HepG2 (cell line): ENCODE results near the gene SCN9A. TPM values are rescaled to one million over a fixed set of nuclear protein-coding genes. Genes with fewer than 3 reads are reported as not detected.

Experiments used
- HNF4A ChIP-seq: sonication (generic); formaldehyde crosslinking; IDR thresholded peaks from 2 replicates; pipeline ENCODE4 v1.4.0; 2020; ENCODE audit warnings: missing genetic modification reagents
- KAT8 ChIP-seq: IDR thresholded peaks from 2 replicates; pipeline ENCODE4 v1.6.1; 2016; ENCODE audit warnings: missing genetic modification reagents, missing compliant biosample characterization
- KDM1A ChIP-seq: IDR thresholded peaks from 2 replicates; pipeline ENCODE4 v1.6.1; 2016; ENCODE audit warnings: missing compliant biosample characterization
- MTF2 ChIP-seq: sonication (generic); formaldehyde crosslinking; IDR thresholded peaks from 2 replicates; pipeline ENCODE4 v1.5.0; 2020; ENCODE audit warnings: missing genetic modification reagents, borderline replicate concordance
- NCOR1 ChIP-seq: fragments of 200-600 bp; sonication (generic); IDR thresholded peaks from 2 replicates; pipeline ENCODE4 v1.7.0; 2017; ENCODE audit warnings: antibody characterized with exemption, low read length, borderline replicate concordance
- NR1H2 ChIP-seq: sonication (generic); formaldehyde crosslinking; IDR thresholded peaks from 2 replicates; pipeline ENCODE4 v1.8.1; 2022; ENCODE audit warnings: low read depth, missing genetic modification reagents, borderline replicate concordance
- SALL1 ChIP-seq: sonication (generic); formaldehyde crosslinking; IDR thresholded peaks from 2 replicates; pipeline ENCODE4 v1.8.0; 2022; ENCODE audit warnings: mild to moderate bottlenecking, missing genetic modification reagents
- U2AF2 ChIP-seq: fragments of 200-400 bp; formaldehyde crosslinking; IDR thresholded peaks from 2 replicates; pipeline ENCODE4 v1.6.1; 2017; ENCODE audit warnings: low read depth, mild to moderate bottlenecking, low read length
- ZNF615 ChIP-seq: sonication (generic); formaldehyde crosslinking; IDR thresholded peaks from 2 replicates; pipeline ENCODE4 v1.5.0; 2020; ENCODE audit warnings: mild to moderate bottlenecking, missing genetic modification reagents, borderline replicate concordance
- ZNF839 ChIP-seq: sonication (generic); formaldehyde crosslinking; IDR thresholded peaks from 2 replicates; pipeline ENCODE4 v1.4.0; 2020; ENCODE audit warnings: missing genetic modification reagents, mild to moderate bottlenecking, borderline replicate concordance
- polyA plus RNA-seq, 8 experiments: library from polyadenylated mRNA; depleted of rRNA in 3 of 8; stranded (reverse) in 7 of 8; unstranded in 1 of 8; fragments of >200 nt; fragmentation: Illumina TruSeq in 4 of 8; extraction: Trizol in 4 of 8; gene quantifications; 2 replicates each; pipeline versions ENCODE4 v1.2.1 to v1.2.3, GENCODE V29; 2011 to 2016; ENCODE audit warnings: low read depth in 4 of 8, missing spikeins in 1 of 8, mixed read lengths in 1 of 8; ENCODE audit not compliant: insufficient read depth in 1 of 8
- total RNA-seq, 5 experiments: library from RNA; depleted of rRNA; stranded (reverse); fragments of >200 nt; fragmentation: Illumina TruSeq; extraction: Trizol; gene quantifications; 2 replicates each; pipeline ENCODE4 v1.2.3, GENCODE V29; 2016; ENCODE audit warnings: low read depth in 1 of 5
- TF ChIP-seq, protein P1 (sequence below): sonication (generic); formaldehyde crosslinking; IDR thresholded peaks from 2 replicates; pipeline ENCODE4 v1.4.0; 2020; ENCODE audit warnings: mild to moderate bottlenecking, missing genetic modification reagents
- TF ChIP-seq, protein P2 (sequence below): sonication (generic); formaldehyde crosslinking; IDR thresholded peaks from 2 replicates; pipeline ENCODE4 v1.4.0; 2020; ENCODE audit warnings: missing genetic modification reagents, mild to moderate bottlenecking, borderline replicate concordance
- TF ChIP-seq, protein P3 (sequence below): sonication (generic); formaldehyde crosslinking; IDR thresholded peaks from 2 replicates; pipeline ENCODE4 v1.4.0; 2020; ENCODE audit warnings: missing genetic modification reagents, borderline replicate concordance
- TF ChIP-seq, protein P4 (sequence below): sonication (generic); formaldehyde crosslinking; IDR thresholded peaks from 2 replicates; pipeline ENCODE4 v1.4.0; 2020; ENCODE audit warnings: missing genetic modification reagents
- TF ChIP-seq, protein P5 (sequence below): IDR thresholded peaks from 2 replicates; pipeline ENCODE4 v1.6.1; 2016; ENCODE audit warnings: missing compliant biosample characterization, missing genetic modification reagents, borderline replicate concordance

SCN9A gene
- total and polyA plus RNA-seq, 2 of the 13 experiments (the other 11 are each of a cell fraction or from before 2014, with no cell fraction given), result 15.3 to 24.3 TPM

DNA sequence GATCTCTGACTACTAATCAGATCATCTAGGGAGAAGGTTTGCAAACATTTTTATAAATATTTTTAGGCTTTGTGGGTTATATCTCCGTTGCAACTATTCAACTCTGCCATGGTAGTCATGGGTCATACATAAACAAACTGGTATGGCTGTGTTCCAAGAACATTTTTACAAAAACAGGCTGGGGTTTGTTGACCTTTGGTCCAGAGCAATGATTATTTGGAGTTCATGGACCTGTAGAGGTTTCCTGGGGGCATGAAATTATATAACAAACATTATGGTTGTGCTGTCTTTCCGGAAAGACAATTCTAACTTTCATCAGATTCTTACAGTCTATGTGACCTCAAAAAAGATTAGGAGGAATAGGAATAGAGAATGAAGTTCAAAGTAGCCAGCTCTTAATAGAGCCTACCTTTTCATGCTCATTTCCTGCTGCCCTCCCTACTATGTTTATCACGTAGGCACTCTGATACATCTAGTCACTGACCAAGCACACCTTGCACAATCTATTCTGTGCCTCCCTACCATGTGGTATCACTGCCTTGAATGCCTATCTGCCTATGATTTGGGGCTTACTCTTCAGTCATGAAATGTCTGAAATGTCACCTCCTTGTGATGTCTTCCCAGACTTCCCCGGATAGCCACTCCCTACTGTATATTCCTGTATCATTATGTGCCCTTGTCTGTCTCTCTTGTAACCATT is 145.6 kb downstream of the SCN9A start (continued):
- 0 out of 2 replicates have a peak, but pooled peaks have one; percentile 56 for TF ChIP-seq MTF2 (CRISPR knock-in tag)
- TF ChIP-seq ZNF839, result no peak
- TF ChIP-seq, protein P1, sequence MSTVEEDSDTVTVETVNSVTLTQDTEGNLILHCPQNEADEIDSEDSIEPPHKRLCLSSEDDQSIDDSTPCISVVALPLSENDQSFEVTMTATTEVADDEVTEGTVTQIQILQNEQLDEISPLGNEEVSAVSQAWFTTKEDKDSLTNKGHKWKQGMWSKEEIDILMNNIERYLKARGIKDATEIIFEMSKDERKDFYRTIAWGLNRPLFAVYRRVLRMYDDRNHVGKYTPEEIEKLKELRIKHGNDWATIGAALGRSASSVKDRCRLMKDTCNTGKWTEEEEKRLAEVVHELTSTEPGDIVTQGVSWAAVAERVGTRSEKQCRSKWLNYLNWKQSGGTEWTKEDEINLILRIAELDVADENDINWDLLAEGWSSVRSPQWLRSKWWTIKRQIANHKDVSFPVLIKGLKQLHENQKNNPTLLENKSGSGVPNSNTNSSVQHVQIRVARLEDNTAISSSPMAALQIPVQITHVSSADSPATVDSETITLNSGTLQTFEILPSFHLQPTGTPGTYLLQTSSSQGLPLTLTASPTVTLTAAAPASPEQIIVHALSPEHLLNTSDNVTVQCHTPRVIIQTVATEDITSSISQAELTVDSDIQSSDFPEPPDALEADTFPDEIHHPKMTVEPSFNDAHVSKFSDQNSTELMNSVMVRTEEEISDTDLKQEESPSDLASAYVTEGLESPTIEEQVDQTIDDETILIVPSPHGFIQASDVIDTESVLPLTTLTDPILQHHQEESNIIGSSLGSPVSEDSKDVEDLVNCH (CRISPR knock-in tag), result no peak
- peak; percentile 100 for TF ChIP-seq NCOR1
- peak; percentile 98 for TF ChIP-seq HNF4A (CRISPR knock-in tag)
- TF ChIP-seq ZNF615 (CRISPR knock-in tag), result no peak
- TF ChIP-seq, protein P2, sequence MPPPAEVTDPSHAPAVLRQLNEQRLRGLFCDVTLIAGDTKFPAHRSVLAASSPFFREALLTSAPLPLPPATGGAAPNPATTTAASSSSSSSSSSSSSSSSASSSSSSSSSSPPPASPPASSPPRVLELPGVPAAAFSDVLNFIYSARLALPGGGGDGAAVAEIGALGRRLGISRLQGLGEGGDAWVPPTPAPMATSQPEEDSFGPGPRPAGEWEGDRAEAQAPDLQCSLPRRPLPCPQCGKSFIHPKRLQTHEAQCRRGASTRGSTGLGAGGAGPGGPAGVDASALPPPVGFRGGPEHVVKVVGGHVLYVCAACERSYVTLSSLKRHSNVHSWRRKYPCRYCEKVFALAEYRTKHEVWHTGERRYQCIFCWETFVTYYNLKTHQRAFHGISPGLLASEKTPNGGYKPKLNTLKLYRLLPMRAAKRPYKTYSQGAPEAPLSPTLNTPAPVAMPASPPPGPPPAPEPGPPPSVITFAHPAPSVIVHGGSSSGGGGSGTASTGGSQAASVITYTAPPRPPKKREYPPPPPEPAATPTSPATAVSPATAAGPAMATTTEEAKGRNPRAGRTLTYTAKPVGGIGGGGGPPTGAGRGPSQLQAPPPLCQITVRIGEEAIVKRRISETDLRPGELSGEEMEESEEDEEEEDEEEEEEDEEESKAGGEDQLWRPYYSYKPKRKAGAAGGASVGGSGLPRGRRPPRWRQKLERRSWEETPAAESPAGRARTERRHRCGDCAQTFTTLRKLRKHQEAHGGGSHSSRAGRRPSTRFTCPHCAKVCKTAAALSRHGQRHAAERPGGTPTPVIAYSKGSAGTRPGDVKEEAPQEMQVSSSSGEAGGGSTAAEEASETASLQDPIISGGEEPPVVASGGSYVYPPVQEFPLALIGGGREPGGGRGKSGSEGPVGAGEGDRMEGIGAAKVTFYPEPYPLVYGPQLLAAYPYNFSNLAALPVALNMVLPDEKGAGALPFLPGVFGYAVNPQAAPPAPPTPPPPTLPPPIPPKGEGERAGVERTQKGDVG, result no peak
- TF ChIP-seq, protein P3, sequence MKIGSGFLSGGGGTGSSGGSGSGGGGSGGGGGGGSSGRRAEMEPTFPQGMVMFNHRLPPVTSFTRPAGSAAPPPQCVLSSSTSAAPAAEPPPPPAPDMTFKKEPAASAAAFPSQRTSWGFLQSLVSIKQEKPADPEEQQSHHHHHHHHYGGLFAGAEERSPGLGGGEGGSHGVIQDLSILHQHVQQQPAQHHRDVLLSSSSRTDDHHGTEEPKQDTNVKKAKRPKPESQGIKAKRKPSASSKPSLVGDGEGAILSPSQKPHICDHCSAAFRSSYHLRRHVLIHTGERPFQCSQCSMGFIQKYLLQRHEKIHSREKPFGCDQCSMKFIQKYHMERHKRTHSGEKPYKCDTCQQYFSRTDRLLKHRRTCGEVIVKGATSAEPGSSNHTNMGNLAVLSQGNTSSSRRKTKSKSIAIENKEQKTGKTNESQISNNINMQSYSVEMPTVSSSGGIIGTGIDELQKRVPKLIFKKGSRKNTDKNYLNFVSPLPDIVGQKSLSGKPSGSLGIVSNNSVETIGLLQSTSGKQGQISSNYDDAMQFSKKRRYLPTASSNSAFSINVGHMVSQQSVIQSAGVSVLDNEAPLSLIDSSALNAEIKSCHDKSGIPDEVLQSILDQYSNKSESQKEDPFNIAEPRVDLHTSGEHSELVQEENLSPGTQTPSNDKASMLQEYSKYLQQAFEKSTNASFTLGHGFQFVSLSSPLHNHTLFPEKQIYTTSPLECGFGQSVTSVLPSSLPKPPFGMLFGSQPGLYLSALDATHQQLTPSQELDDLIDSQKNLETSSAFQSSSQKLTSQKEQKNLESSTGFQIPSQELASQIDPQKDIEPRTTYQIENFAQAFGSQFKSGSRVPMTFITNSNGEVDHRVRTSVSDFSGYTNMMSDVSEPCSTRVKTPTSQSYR (CRISPR knock-in tag), result no peak
- TF ChIP-seq, protein P4, sequence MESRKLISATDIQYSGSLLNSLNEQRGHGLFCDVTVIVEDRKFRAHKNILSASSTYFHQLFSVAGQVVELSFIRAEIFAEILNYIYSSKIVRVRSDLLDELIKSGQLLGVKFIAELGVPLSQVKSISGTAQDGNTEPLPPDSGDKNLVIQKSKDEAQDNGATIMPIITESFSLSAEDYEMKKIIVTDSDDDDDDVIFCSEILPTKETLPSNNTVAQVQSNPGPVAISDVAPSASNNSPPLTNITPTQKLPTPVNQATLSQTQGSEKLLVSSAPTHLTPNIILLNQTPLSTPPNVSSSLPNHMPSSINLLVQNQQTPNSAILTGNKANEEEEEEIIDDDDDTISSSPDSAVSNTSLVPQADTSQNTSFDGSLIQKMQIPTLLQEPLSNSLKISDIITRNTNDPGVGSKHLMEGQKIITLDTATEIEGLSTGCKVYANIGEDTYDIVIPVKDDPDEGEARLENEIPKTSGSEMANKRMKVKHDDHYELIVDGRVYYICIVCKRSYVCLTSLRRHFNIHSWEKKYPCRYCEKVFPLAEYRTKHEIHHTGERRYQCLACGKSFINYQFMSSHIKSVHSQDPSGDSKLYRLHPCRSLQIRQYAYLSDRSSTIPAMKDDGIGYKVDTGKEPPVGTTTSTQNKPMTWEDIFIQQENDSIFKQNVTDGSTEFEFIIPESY (CRISPR knock-in tag), result no peak
- no peak for TF ChIP-seq U2AF2
- 0 out of 2 replicates have a peak, but pooled peaks have one; percentile 57 for TF ChIP-seq KDM1A
- no peak for TF ChIP-seq NR1H2 (CRISPR knock-in tag)
- peak; percentile 55; the same call in 1 of the 2 replicates for TF ChIP-seq KAT8 (CRISPR knock-in tag)
- TF ChIP-seq SALL1 (CRISPR knock-in tag), result peak; percentile 93; the same call in 1 of the 2 replicates
- TF ChIP-seq, protein P5, sequence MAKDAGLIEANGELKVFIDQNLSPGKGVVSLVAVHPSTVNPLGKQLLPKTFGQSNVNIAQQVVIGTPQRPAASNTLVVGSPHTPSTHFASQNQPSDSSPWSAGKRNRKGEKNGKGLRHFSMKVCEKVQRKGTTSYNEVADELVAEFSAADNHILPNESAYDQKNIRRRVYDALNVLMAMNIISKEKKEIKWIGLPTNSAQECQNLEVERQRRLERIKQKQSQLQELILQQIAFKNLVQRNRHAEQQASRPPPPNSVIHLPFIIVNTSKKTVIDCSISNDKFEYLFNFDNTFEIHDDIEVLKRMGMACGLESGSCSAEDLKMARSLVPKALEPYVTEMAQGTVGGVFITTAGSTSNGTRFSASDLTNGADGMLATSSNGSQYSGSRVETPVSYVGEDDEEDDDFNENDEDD (CRISPR knock-in tag), result peak; percentile 62; the same call in 1 of the 2 replicates
